Limb (tissue), 2 donors: ENCODE results near the gene IL1RL2.

ENCODE experiments used
- DNase-seq, 2 donors: peaks; one replicate each; pipeline ENCODE4 v3.0.0-alpha.2; 2016; ENCODE audit errors: extremely low spot score in 2 of 2

IL1RL2 gene

GRCh38 chr2:102158011-102158755, 28.6 kb upstream of the IL1RL2 start:
- no peak for DNase-seq

- no peak for DNase-seq
Observed at GRCh38 chr2:102159295-102159694, 27.5 kb upstream of the IL1RL2 start.

GRCh38 chr2:102166189-102166845, 20.5 kb upstream of the IL1RL2 start:
- DNase-seq = no peak

- no peak for DNase-seq
Observed at GRCh38 chr2:102168026-102168771, 18.6 kb upstream of the IL1RL2 start.

GRCh38 chr2:102171946-102172345, 14.9 kb upstream of the IL1RL2 start:
- no peak for DNase-seq

- no peak for DNase-seq
Observed at GRCh38 chr2:102172745-102173144, 14.1 kb upstream of the IL1RL2 start.

- no peak for DNase-seq
Observed at GRCh38 chr2:102176172-102176571, 10.7 kb upstream of the IL1RL2 start.

- DNase-seq = no peak
Observed at GRCh38 chr2:102177814-102178478, 8.9 kb upstream of the IL1RL2 start.

GRCh38 chr2:102179061-102179460, 7.8 kb upstream of the IL1RL2 start:
- DNase-seq = no peak

- DNase-seq = no peak
Observed at GRCh38 chr2:102179788-102180686, 6.8 kb upstream of the IL1RL2 start.

GRCh38 chr2:102180687-102180999, 6.2 kb upstream of the IL1RL2 start:
- no peak for DNase-seq

- no peak for DNase-seq
Observed at GRCh38 chr2:102181376-102181775, 5.4 kb upstream of the IL1RL2 start.

GRCh38 chr2:102181919-102182635, 4.7 kb upstream of the IL1RL2 start:
- DNase-seq = no peak

- DNase-seq = no peak
Observed at GRCh38 chr2:102184018-102184417, 2.8 kb upstream of the IL1RL2 start.

- no peak for DNase-seq
Observed at GRCh38 chr2:102184568-102184967, 2.3 kb upstream of the IL1RL2 start.

- DNase-seq = peak in 1 of 2 donors; percentile 6
Observed at GRCh38 chr2:102185347-102185746, 1.5 kb upstream of the IL1RL2 start.

- peak; percentile 21 to 71 for DNase-seq
Observed at GRCh38 chr2:102187496-102188150, 800 bp downstream of the IL1RL2 start.

- no peak for DNase-seq
Observed at GRCh38 chr2:102190430-102191107, 3.7 kb downstream of the IL1RL2 start.

- DNase-seq = no peak
Observed at GRCh38 chr2:102191501-102191900, 4.7 kb downstream of the IL1RL2 start.
